HUDEP-2 (cell line): ENCODE data around the gene UFD1.
"Not testable (repeated sequence)": the region's sequence is repeated elsewhere in the genome, so short reads cannot be mapped to it uniquely, and the experiment has no call there.

Experiments
- DNase-seq, 76 experiments: peaks; one replicate each; lab custom pipeline; 2025; ENCODE audit not compliant: unreplicated experiment in 76 of 76; lab: John Stamatoyannopoulos, UW

Gene UFD1

DNA sequence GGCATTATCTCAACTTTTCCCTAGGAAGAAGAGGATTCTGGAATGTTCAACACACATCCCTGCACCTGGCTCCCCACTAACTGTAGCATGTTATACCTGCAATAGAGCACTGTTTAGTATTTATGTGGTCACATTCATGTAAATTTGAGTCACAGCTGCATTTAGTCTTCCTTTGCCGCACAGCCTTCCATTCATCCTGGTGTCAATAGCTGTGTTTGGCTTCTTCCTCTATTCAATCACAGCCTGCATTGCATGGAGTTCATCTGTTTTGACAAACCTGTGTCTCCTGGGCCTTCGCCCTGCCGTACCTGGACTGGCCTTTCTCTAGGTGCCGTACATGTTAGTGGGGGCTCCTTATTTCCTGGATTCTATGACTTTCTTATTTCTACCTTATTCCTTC is 27.4 kb downstream of the UFD1 start:
- no peak for DNase-seq

DNA sequence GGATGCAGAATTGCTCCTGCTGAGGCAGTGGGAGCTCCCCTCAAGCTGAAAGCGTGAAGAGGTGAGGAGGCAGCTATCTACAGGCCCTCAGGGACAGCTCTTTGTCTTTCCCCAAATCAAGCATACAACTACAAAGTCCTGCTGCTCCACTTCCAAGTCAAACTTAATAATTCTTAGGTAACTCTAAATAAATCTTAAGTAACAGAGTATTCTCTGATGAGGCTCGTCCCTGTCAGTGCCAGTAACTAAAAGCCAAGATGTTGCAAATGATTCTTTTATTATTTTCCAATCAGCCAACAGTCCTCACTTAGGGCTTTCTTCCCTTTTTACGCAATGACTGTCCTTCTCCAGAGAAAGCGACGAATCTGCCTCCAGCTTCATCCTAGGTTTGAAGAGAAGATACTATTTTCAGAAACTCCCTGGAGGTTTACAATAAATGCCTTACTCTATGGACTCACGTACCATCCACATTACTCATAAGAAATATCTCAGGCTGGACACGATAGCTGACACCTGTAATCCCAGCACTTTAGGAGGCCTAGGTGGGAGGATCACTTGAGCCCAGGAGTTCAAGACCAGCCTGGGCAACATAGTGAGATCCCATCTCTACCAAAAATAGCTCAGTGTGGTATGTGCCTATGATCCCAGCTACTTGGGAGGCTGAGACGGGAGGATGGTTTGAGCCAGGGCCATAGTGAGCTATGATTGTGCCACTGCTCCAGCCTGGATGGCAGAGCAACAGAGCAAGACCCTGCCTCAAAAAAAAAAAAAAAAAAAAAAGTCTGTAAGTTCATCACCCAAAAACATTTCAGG is 28.4 kb downstream of the UFD1 start:
- no peak for DNase-seq

DNA sequence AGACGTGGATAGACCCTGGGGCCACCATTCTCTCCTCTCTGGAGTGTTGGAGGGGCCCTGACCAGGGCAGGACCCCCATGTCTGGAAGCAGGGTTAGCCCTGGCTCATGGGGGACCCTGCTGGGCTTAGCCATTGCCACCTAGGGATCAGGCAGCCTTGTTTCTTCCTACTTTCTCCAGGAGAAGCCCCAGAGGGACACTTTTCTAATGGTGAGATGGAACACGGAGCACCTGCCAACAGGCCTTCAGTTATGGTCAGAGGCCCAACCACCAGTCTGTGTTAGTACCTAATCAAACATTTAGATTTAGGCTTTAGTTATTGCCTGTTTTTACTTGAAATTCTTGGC is 29.6 kb downstream of the UFD1 start:
- DNase-seq, result no peak

DNA sequence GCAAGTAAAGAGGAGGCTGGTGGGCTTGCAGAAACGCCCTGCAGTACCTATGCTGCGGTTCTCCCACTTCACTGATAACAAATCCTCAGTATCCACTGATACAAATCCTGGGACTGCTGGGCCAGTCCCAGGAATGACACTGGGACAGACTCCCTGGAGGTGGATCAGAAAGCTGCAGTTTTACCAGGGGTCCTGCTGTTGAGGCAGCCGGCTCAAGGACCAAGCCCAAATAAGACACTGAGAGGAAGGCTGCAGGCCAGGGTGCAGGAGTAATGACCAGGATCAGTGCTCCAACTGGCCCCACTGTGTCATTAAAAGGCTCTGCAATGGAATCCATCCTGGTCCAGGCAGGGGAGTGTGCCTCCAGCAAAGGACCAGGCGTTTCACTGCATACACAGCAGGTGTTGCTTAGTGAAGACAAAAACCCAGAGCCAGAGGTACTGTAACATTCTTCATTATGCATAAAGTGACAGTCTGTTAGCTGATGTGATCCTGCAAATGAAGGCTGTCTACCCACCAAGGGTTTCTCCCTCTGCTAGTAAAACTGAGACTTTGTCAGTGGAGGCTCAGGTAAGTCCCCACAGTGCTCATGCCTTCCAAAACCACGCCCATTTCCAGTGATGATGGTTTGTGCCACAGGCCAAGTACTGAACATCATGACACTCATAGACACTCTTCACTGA is 30.1 kb downstream of the UFD1 start:
- no peak for DNase-seq

DNA sequence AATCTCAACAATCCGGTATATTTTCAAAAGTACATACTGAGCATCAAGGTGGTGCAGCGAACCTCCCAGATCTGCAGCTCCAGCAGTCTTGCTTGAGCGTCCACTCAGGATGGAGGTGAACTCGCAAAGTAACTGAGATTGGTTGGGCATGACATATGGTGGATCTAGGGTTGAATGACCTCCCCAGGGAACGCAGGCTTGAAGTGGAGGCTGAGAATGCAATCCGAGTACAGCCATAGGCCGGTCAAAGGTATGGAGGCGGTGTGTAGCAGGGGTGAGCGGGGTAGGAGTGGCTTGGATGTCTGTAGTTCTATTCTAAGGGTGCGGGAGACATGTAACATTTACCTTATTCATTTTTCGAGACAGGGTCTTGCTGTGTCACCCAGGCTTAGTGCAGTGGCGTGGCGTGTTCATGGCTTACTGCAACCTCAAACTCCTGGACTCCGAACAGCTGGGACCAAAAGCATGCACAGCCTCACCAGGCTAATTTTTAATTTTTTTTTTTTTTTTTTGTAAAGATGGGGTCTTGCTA is 30.9 kb downstream of the UFD1 start:
- DNase-seq, result no peak

DNA sequence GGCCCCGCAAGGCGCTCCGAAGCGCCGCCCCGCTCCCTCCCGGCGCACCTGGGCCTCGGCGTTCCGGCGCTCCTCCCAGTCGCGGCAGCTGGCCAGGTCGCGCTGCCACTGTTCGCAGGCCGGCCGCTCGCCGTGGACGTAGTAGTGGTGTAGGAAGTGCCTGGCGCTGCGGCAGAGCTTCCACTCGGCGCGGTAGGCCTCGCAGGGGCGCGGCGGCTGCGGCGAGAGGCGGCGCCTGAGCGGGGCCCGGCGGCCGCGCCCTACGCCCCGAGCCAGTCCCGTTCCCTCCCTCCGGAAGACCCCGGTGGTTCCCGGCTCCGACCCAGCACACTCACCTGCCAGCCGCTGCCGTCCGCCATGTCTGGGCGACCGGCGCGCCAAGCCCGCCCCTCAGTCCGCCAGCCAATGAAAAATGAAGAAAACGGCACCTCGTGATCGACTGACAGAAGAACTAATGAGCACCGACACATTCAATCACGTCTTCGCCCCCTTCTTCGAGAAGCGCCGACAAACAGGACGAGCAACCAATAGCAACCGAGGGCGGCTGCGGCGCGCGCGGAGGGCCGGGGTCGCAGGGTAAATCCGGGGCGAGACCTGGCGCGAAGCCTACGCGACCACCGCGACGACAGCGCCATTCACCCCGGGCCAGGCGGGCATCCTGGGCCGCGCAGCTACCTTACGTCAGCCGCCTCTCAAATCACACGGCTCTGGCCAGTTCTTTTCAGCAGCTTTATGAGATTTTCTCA is 31.5 kb downstream of the UFD1 start, which contains the start of gene C22orf39:
Gene C22orf39, minus strand, starts transcription at position 382 of the 746 bp plus-strand sequence. Its CDS starts 23 bp downstream, at position 359.
- peak in 73 of 76 experiments; percentile 28 to 91 (median 74) for DNase-seq

DNA sequence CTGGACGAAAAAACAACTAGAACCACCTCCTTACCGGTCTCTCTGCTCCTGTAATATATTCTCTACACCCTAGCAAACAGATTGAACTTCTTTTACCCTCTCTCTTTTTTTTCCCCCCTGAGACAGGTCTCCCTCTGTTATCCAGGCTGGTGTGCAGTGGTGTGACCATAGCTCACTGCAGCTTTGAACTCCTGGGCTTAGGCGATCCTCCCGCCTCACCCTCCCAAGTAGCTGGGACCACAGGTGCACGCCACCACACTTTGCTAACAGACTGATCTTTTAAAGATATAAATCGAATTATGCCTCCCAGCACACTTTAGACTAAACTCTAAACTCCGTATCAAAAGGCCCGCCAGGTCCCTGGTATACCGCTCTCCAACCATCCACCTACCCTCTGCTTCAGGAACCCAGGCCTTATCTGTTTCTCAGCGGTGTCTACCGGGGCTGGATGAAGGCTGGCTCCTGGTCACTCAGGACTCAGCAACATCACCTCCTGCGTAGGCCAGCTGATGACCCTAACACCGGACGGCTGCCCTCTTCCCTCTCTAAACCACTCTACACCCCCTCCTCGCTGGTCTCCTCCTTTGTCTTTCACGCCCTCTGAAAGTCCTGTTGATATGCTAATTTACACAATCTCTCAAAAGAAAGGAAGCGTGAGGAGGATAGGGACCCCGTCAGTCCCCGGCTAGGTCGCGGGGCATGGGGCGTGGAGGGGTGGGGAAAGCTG is 32.2 kb downstream of the UFD1 start:
- peak in 2 of 76 experiments; percentile 18 to 45 for DNase-seq

DNA sequence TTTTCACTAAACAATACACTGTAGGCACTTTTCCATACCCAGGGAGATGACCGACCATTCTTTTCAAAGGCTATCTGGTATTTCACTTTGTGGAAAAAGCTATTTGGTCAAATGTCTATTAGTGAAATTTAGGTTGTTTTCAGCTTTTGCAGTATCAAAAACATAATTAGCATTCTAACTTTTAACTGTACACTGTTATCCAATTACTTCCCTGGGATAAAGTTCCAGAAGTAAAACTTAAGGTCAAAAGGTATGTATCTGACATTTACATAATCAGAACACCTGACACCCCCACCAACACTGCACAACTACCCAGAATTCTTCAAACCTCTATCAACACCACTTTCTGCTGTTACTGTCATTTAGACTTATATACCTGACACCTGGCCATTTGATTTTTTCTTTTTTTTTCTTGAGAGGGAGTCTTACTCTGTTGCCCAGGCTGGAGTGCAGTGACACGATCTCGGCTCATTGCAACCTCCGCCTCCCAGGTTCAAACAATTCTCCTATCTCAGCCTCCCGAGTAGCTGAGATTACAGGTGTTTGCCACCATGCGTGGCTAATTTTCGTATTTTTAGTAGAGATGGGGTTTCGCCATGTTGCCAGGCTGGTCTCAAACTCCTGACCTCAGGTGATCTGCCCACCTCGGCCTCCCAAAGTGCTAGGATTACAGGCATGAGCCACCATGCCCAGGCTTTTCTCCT is 33.6 kb downstream of the UFD1 start:
- not testable (repeated sequence) for DNase-seq

DNA sequence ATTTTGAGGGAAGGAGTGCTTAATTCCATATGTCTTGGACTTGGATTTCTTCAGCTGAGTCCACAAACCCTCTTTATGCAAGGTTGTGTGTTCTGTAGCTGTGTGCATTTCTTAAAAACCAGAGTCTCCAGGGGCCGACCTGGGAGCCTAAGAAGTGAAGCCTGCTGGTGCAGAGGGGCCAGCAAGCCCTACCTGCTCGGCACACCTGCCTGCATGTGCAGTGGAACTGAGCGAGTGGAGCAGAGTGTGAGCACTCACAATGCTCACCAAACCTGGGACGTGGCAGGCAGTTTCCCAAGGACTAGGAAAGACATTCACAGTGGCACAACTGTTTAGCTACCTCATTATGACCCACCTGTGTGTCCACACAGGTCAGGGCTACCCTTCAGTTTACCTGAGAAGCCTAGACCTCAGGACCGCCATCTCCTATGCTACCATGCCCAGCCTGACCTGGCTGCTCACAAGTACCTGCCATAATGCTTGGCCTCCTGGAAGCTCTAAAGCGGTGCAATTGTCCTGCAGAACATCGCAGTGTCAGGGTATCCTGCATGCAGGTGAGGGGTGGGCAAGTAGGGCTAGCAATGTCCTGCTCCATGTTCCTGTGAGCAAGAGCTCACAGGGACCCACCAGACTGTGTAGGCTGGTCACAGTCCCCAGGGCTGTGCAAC is 35.3 kb downstream of the UFD1 start:
- no peak for DNase-seq

DNA sequence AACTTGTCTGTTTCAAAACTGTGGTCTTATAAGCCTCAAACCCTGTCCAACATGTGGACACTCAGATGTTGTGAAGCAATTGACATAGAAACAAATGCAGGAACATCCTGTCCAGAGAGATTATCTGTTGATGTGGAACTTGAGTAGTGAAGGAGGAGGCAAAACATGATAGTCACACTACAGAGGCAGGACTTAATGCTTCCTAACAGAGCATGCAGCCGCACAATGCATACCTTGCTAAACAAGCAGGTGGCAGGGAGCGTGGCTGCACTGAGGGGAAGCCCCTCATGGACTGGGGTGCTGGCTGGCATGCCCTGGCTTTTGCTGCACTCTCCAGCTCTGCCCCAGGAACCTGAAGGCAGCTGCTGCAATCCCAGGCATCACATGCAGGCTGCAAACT is 36.8 kb downstream of the UFD1 start:
- DNase-seq, result no peak

DNA sequence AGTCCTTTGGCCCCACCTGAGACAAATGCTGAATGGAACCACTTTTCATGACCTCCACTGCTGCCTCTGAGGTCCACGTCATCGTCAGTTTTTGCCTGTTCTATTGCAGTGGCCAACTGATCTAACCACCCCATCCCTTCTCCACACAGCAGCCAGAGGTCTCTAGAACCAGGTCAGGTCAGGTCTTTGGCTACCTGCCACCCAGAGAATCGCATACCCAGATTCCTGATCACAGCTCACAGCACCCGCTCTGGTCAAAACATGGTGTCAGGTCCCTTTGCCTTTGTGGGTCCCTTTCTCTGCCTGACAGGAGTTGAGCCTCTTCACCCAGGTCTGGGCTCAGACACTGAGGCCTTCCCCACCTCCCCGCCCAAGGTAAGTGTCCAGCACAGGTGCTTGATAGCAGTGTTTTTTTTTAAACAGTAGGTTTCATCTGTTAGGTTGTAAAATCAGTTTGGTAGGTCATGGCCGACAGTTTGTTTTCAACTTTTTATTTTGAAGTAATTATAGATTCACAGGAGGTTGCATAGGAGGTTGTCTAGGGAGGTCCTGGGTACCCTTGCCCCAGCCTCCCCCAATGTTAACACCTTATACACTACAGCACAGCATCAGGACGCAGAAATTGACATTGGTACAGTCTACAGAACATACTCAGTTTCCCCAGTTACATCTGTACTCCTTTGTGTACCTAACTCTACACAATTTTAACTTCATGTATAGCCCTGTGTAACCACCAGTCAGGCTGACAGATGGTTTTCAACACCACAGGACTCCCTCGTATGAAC is 38.4 kb downstream of the UFD1 start:
- no peak for DNase-seq

DNA sequence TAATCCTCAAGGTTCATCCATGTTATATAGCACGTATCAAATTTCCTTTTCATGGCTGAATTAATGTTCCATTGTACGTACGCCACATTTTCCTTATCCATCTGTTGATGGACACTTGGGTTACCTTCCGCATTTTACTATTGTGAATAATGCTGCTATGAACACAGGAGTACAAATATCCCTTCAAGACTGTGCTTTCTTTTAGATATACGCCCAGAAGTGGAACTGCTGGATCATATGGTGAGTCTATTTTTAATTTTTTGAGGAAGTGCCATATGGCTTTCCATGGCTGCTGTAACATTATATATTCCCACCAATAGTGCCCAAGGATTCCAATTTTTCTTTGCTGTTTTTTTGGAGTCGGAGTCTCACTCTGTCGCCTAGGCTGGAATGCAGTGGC is 40.7 kb downstream of the UFD1 start:
- DNase-seq, result no peak

DNA sequence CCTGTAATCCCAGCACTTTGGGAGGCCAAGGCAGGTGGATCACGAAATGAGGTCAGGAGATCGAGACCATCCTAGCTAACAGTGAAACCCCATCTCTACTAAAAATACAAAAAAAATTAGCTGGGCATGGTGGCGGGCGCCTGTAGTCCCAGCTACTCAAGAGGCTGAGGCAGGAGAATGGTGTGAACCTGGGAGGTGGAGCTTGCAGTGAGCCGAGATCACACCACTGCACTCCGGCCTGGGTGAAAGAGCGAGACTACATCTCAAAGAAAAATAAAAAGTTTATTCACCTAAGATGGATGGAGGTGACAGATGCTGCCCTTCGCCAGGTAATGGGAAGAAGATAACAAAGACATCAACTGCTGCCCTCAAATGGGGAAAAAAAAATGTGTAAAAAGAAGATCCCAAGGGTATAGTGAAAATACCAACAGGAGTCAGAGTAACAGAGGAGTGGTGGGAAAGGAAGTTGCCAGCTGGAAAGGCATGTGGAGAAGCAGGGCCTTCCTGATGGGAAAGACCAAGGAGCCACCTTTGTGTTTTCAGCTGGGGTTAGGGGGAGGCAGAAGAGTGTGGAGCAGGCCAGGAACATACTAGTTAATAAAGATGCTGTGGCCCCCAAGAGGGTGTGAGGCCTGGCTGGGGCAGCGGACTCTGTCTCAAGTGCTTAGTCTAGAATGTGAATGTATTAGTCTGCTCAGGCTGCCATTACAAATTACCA is 42.4 kb downstream of the UFD1 start:
- DNase-seq, result not testable (repeated sequence)

DNA sequence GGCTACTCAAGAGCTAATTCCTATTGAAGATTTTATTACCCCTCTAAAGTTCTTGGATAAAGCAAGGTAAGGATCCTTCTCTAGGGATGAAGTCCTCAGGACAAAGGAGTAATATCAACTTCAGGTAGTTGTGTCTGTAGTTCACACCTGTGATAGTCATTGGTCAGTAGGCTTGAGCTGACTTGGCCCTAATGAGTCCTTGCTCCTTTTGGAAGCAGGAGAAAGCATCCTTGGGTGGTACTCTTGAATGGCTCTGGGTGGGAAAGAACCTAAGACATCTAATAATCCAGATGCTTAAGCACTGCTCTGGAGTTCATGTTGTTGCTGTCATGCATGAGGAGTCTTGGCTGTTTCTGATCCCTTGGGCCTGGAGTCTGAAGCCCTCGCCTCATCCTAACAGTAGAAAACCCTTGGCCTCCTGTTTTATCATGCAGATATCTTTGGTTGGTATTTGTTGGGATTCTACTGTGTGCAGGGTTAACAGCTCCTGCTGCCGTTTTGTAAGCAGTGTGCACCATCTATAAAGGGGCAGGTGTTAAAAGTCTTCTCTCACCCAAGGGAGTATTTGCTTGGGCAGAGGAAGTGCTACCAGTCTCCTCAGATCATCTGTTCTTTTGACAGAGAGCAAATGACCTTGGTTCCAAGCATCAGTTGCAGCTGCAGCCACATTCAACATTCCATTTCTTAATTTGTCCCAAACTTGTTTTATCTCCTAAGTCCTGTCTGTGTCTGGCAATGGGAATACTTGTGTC is 44.0 kb downstream of the UFD1 start:
- no peak for DNase-seq

DNA sequence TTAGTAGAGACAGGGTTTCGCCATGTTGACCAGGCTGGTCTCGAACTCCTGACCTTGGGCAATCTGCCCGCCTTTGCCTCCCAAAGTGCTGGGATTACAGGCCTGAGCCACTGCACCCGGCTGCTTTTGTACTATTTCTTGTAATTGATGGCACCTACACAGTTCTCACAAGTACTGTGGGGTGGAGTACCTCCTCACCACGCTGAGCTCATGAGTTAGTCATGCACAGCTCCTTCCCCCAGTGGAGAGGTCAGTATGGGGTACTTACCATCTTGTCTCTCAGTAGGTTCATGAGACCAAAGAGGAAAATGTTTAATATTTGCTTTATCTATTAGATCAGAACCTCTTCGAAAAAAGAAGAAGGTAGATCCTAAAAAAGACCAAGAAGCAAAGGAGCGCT is 44.6 kb downstream of the UFD1 start:
- DNase-seq, result no peak

DNA sequence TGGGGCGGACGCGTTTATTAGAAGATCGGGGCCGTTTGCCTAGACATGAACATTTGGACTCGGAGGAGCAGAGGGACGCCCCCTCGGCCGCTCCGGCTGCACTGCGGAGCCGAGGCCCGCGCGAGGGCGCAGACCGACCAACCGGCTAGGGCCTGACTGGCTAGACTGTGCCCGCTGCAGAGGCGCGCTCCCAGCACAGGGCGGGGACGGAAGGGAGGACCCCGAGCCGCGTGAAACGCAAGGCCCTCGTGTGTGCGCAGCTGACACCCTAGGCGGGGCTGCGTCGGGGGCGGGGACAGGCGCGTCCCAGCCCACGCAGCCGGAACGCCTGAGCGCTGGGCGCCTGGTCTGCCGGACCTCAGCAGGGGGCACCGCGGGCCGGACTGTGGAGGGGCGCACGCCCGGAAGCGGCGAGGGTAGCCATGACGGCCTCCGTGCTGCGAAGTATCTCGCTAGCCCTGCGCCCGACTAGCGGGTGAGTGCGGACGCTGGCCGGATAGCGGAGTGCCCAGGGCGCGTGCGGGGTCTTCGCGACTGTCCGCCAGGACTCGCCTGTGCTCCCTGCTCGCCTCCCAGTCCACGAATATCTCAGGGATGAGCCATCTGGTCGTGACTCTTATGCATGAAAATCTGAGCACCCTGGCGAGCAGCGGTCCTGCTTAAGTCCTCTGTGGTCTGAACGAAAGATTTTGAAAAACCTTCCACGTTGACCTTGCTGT is 46.7 kb downstream of the UFD1 start, which contains the start of gene MRPL40:
Gene MRPL40, plus strand, starts transcription at position 413 of the 719 bp plus-strand sequence. Its CDS starts 10 bp downstream, at position 423.
- peak in 75 of 76 experiments; percentile 56 to 97 (median 92) for DNase-seq
